Natural killer cell (primary cell): ENCODE results near the gene SPOCK1. TPM values are rescaled to one million over a fixed set of nuclear protein-coding genes. Genes with fewer than 3 reads are reported as not detected.

Source experiments
- ATAC-seq, 3 donors: fragments of 150-1000 bp in 2 of 3; fragments of 200-7000 bp in 1 of 3; cut with Tn5 transposase; 1 replicate in 1 of 3; 2 replicates in 2 of 3; pipeline ENCODE4 v1.10.0; 2021; ENCODE audit warnings: mild to moderate bottlenecking in 2 of 3, moderate library complexity in 2 of 3
- DNase-seq, 2 donors: peaks; one replicate each; pipeline versions ENCODE4 v3.0.0 to v3.0.0-alpha.2; 2013 to 2021; ENCODE audit warnings: mixed read lengths in 1 of 2
- H3K27ac ChIP-seq: one replicate; pipeline ENCODE4 v1.5.1; 2013; ENCODE audit warnings: mild to moderate bottlenecking, low read length
- H3K27me3 ChIP-seq: one replicate; pipeline ENCODE4 v1.6.1; 2013; ENCODE audit warnings: low read length; ENCODE audit not compliant: control insufficient read depth, insufficient read depth
- H3K36me3 ChIP-seq: one replicate; pipeline ENCODE4 v1.6.1; 2013; ENCODE audit warnings: low read length; ENCODE audit not compliant: control insufficient read depth, insufficient read depth
- H3K4me1 ChIP-seq: one replicate; pipeline ENCODE4 v1.6.1; 2013; ENCODE audit warnings: low read length; ENCODE audit not compliant: control insufficient read depth, insufficient read depth
- H3K4me3 ChIP-seq: one replicate; pipeline ENCODE4 v1.5.1; 2013; ENCODE audit warnings: low read length
- H3K9me3 ChIP-seq: one replicate; pipeline ENCODE4 v1.6.1; 2013; ENCODE audit warnings: low read length; ENCODE audit not compliant: control insufficient read depth, insufficient read depth
- H3K27ac Mint-ChIP-seq, 2 donors: one replicate each; pipeline ENCODE4 v1.8.0; 2022; ENCODE audit warnings: mild to moderate bottlenecking in 2 of 2, mixed read lengths in 2 of 2, moderate library complexity in 1 of 2
- H3K27me3 Mint-ChIP-seq, 2 donors: one replicate each; pipeline ENCODE4 v1.8.0; 2022; ENCODE audit warnings: low read depth in 2 of 2, mixed read lengths in 2 of 2
- H3K36me3 Mint-ChIP-seq: one replicate; pipeline ENCODE4 v1.8.0; 2022; ENCODE audit warnings: mixed read lengths
- H3K4me1 Mint-ChIP-seq, 2 donors: one replicate each; pipeline ENCODE4 v1.8.0; 2022; ENCODE audit warnings: mixed read lengths in 2 of 2
- H3K4me3 Mint-ChIP-seq: one replicate; pipeline ENCODE4 v1.8.0; 2022; ENCODE audit warnings: mild to moderate bottlenecking, moderate library complexity, mixed read lengths
- H3K9me3 Mint-ChIP-seq, 2 donors: one replicate each; pipeline ENCODE4 v1.8.0; 2022; ENCODE audit warnings: mixed read lengths in 2 of 2
- WGBS: methylation state at CpG from one replicate; pipeline ENCODE4 v1.1.7; 2013; ENCODE audit warnings: missing lambda C conversion rate; ENCODE audit not compliant: insufficient coverage; 5-methylcytosine and 5-hydroxymethylcytosine counted together
- intact Hi-C: fragments of 100-400 bp; cut with micrococcal nuclease; formaldehyde crosslinking; loops from one replicate; pipeline ENCODE4 v1.14.2; 2022
- total RNA-seq, 4 donors: library from RNA; stranded (reverse); fragments of 120-200 nt in 1 of 4; gene quantifications; one replicate each; pipeline versions ENCODE4 v1.2.3 to v1.2.4, GENCODE V29; 2013 to 2022
- TF ChIP-seq, protein P1 (sequence below): fragments of 200-600 bp; IDR thresholded peaks from one replicate; pipeline ENCODE4 v1.8.0; 2022; ENCODE audit warnings: antibody characterized with exemption

The SPOCK1 gene
- total RNA-seq, 3 donors from 2014 or later (not counting 1 experiment from before 2014, with no cell fraction given): 0.09 to 1.6 (median 0.61) TPM

DNA sequence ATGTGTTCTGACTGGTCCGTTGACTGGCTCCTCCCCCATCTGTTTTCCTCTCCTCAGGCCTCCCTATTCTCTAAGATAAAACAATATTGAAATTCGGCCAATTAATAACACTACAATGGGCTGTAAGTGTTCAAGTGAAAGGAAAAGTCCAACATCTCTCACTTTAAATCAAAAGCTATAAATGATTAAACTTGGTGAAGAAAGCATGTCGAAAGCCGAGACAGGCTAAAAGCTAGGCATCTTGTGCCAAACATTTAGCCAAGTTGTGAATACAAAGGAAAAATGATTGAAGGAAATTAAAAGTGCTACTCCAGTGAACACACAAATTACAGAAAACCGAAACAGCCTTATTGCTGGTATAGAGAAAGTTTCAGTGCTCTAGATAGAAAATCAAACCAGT is 310.6 kb downstream of the SPOCK1 start:
- TF ChIP-seq, protein P1, sequence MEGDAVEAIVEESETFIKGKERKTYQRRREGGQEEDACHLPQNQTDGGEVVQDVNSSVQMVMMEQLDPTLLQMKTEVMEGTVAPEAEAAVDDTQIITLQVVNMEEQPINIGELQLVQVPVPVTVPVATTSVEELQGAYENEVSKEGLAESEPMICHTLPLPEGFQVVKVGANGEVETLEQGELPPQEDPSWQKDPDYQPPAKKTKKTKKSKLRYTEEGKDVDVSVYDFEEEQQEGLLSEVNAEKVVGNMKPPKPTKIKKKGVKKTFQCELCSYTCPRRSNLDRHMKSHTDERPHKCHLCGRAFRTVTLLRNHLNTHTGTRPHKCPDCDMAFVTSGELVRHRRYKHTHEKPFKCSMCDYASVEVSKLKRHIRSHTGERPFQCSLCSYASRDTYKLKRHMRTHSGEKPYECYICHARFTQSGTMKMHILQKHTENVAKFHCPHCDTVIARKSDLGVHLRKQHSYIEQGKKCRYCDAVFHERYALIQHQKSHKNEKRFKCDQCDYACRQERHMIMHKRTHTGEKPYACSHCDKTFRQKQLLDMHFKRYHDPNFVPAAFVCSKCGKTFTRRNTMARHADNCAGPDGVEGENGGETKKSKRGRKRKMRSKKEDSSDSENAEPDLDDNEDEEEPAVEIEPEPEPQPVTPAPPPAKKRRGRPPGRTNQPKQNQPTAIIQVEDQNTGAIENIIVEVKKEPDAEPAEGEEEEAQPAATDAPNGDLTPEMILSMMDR: no peak
- DNase-seq (no peak), ATAC-seq (no peak)
- Histone ChIP-seq H3K9me3 (no peaks in the 10 kb centered on the region), H3K36me3 (no peaks in the 10 kb centered on the region), H3K4me3 (no peak overlapping the region), H3K27me3 (no peaks in the 10 kb centered on the region), H3K27ac (no peak overlapping the region), H3K4me1 (no peaks in the 10 kb centered on the region)
- Mint-ChIP-seq H3K9me3 (peaks cover 0 to 6% of the 10 kb centered on the region in 2 donors), H3K27ac (no peak overlapping the region), H3K4me3 (no peak overlapping the region), H3K36me3 (no peaks in the 10 kb centered on the region), H3K4me1 (no peaks in the 10 kb centered on the region), H3K27me3 (peaks cover 0 to 6% of the 10 kb centered on the region in 2 donors)
- WGBS: 100% methylated on average over 3 of the region's 5 CpGs
- intact Hi-C loops: no loop called here

DNA sequence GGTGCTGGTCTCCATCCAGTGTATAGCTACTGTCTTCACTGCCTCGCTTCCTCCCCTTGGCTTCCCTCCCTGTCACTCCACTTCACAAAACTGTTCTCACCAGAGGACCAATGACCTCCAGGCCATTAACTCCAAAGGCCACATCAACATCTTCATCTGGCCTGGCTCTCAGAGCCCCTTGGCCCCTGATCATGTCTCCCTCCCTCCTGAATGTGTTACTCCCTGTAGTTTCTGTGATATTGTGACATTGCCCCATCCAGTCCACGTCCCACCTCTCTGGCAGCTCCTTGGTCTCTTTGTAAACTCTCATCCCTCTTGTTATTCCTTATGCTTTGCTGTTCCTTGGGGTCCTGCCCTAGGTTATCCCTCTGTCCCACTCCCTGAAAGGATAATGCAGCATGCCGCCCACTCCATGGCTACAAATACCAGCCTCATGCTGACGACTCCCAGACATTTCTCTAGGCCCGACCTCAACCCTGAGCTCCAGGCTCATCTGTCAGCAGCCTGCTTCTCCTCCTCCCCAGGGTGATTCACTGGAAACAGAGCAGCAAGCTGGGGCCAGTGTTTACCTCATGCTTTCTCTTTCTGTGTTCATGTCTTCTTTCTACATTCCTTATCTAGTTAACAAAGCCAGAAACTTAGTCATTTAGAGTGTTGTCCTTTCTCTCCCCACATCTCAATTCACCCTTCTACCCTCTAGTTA is 312.2 kb downstream of the SPOCK1 start:
- H3K36me3 Mint-ChIP-seq: no peaks in the 10 kb centered on the region

DNA sequence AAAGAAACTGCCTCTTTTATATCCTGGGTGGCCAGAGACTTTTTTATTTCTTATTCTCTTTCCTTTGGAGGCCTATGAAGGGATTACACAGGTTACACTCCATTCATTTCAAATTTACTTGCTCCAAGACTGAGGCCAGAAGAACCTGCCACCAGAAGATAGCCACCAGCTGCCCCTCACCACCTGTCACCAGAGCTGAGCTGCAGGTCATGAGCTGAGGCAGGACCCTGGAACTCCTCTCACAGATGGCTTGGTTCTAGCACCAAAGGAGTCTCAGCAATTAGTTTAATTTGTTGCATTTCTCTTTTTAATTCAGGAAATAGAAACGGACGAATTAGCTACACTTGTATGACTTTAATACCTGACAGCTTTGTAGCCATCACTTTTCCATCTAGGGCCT is 313.9 kb downstream of the SPOCK1 start:
- DNase-seq (no peak), ATAC-seq (no peak)
- no peaks in the 10 kb centered on the region for H3K4me1 Mint-ChIP-seq
- H3K9me3 Mint-ChIP-seq: peaks cover 0 to 6% of the 10 kb centered on the region in 2 donors
- H3K4me1 ChIP-seq: no peaks in the 10 kb centered on the region
- no peak overlapping the region for H3K27ac ChIP-seq
- no peak overlapping the region for H3K4me3 Mint-ChIP-seq
- no peaks in the 10 kb centered on the region for H3K9me3 ChIP-seq
- TF ChIP-seq, protein P1: no peak
- H3K27me3 Mint-ChIP-seq: peaks cover 0 to 12% of the 10 kb centered on the region in 2 donors
- H3K27ac Mint-ChIP-seq: no peak overlapping the region
- no peaks in the 10 kb centered on the region for H3K36me3 Mint-ChIP-seq
- no peaks in the 10 kb centered on the region for H3K27me3 ChIP-seq
- intact Hi-C loops: no loop called here
- no peak overlapping the region for H3K4me3 ChIP-seq
- no peaks in the 10 kb centered on the region for H3K36me3 ChIP-seq
- WGBS: 90% methylated on average over 2 of the region's 2 CpGs

More for the DNA sequence above, 312.2 kb downstream of the SPOCK1 start:
- intact Hi-C loops: no loop called here
- Mint-ChIP-seq H3K4me1 (no peaks in the 10 kb centered on the region), H3K27ac (no peak overlapping the region), H3K4me3 (no peak overlapping the region), H3K27me3 (peaks cover 0 to 12% of the 10 kb centered on the region in 2 donors), H3K9me3 (peaks cover 0 to 6% of the 10 kb centered on the region in 2 donors)
- DNase-seq (no peak), ATAC-seq (no peak)
- Histone ChIP-seq H3K4me3 (no peak overlapping the region), H3K27ac (no peak overlapping the region), H3K36me3 (no peaks in the 10 kb centered on the region), H3K27me3 (no peaks in the 10 kb centered on the region), H3K9me3 (no peaks in the 10 kb centered on the region), H3K4me1 (no peaks in the 10 kb centered on the region)
- WGBS: 73% methylated on average over 5 of the region's 5 CpGs
- TF ChIP-seq, protein P1: no peak

DNA sequence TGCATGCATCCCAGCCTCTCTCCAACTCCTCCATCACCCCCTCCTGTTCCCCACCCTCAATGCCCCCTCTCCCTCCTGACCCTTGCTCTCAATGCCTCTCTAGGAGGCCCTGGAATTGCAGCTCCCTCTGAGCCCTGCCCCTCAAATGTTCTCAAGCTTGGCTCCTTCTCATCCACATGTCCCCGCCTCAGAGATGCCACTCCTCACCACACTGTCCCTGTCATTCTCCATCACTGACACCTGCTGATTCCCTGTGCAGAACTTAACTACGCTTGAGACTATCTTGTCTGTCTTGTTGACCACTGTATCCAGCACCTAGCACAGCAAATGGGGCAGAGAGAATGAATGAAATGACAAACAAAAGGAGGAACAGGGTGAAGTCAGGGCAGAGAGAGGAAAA is 314.4 kb downstream of the SPOCK1 start:
- TF ChIP-seq, protein P1: no peak
- Mint-ChIP-seq H3K27me3 (peaks cover 0 to 12% of the 10 kb centered on the region in 2 donors), H3K27ac (no peak overlapping the region), H3K4me1 (no peaks in the 10 kb centered on the region), H3K36me3 (no peaks in the 10 kb centered on the region), H3K4me3 (no peak overlapping the region), H3K9me3 (peaks cover 0 to 6% of the 10 kb centered on the region in 2 donors)
- DNase-seq (no peak), ATAC-seq (no peak)
- Histone ChIP-seq H3K27me3 (no peaks in the 10 kb centered on the region), H3K9me3 (no peaks in the 10 kb centered on the region), H3K4me1 (no peaks in the 10 kb centered on the region), H3K36me3 (no peaks in the 10 kb centered on the region), H3K27ac (no peak overlapping the region), H3K4me3 (no peak overlapping the region)
- intact Hi-C loops: no loop called here
- 93% methylated on average over 2 of the region's 2 CpGs for WGBS
